Activated CD4-positive, alpha-beta T cell treated with anti-CD3 and anti-CD28 coated beads for 36 hours (primary cell): ENCODE results near the gene AMOTL1. TPM values are rescaled to one million over a fixed set of nuclear protein-coding genes. Genes with fewer than 3 reads are reported as not detected.
"Not testable (repeated sequence)": the region's sequence is repeated elsewhere in the genome, so short reads cannot be mapped to it uniquely, and the experiment has no call there.

Experiments
- ATAC-seq: fragments of 200-7000 bp; cut with Tn5 transposase; one replicate; pipeline ENCODE4 v1.10.0; 2021; ENCODE audit warnings: mild to moderate bottlenecking, moderate library complexity
- CTCF ChIA-PET: fragments of 350-600 bp; sonication (Branson Sonifier 250); formaldehyde crosslinking; loops from one replicate; lab custom pipeline; 2021; ENCODE audit warnings: antibody characterized with exemption; lab: Charles Lee
- POLR2A ChIA-PET: fragments of 350-600 bp; sonication (Branson Sonifier 250); formaldehyde crosslinking; loops from one replicate; lab custom pipeline; 2021; ENCODE audit warnings: antibody characterized with exemption, inconsistent platforms; lab: Charles Lee
- DNase-seq: peaks from one replicate; pipeline ENCODE4 v3.0.0-alpha.2; 2020
- H3K27ac Mint-ChIP-seq: one replicate; pipeline ENCODE4 v1.8.0; 2021; ENCODE audit warnings: mixed read lengths
- H3K27me3 Mint-ChIP-seq: one replicate; pipeline ENCODE4 v1.8.0; 2021; ENCODE audit warnings: mixed read lengths
- H3K36me3 Mint-ChIP-seq: one replicate; pipeline ENCODE4 v1.8.0; 2021; ENCODE audit warnings: low read depth, mixed read lengths
- H3K4me1 Mint-ChIP-seq: one replicate; pipeline ENCODE4 v1.8.0; 2021; ENCODE audit warnings: mixed read lengths
- H3K4me3 Mint-ChIP-seq: one replicate; pipeline ENCODE4 v1.8.0; 2021; ENCODE audit warnings: mild to moderate bottlenecking, moderate library complexity, mixed read lengths
- H3K9me3 Mint-ChIP-seq: one replicate; pipeline ENCODE4 v1.8.0; 2021; ENCODE audit warnings: low read depth, mixed read lengths
- intact Hi-C, 2 experiments: fragments of 100-400 bp; cut with DNase I in 1 of 2; cut with micrococcal nuclease in 1 of 2; formaldehyde crosslinking; loops; one replicate each; pipeline versions ENCODE4 v1.14.2 to v1.15.1; 2022 to 2024; cut with DNase I, micrococcal nuclease
- total RNA-seq, 2 experiments: library from RNA; stranded (reverse); gene quantifications; one replicate each; pipeline ENCODE4 v1.2.3, GENCODE V29; 2021

Gene AMOTL1
- total RNA-seq, 2 experiments from 2014 or later, result 1.8 to 2.3 TPM

DNA sequence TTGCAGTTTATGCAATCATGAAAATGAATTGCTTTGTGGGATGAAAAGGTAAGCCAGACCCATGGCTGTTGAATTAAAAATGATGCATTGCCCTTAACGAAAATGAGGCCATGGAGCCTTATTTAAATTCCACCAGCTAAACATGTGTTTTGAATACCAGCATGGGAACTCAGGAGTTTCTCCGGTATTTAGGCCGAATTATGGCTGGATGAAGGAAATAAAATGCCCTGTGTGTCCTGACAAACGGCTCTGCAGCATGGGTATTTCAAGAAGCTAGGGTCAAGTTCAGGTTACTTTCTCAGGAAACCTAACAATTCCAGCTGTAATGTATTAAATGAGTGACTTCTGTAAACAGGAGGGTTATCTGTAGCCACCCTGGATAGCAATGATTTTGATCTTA is 38.3 kb downstream of the AMOTL1 start:
- POLR2A ChIA-PET, result no interaction called here
- Mint-ChIP-seq H3K9me3 (no peaks in the 10 kb centered on the region), H3K4me1 (no peaks in the 10 kb centered on the region), H3K4me3 (no peak overlapping the region), H3K27ac (no peak overlapping the region), H3K27me3 (peaks cover 3% of the 10 kb centered on the region), H3K36me3 (no peaks in the 10 kb centered on the region)
- CTCF ChIA-PET, result interaction anchor here (0.8 to 1.0 kb wide), 2 partner anchors 14 to 17 kb away, joined by 4 to 5 read pairs; no protein-coding TSS in a partner anchor
- no peak for ATAC-seq
- DNase-seq, result no peak
- intact Hi-C loops, result no loop called here

- DNase-seq (no peak), ATAC-seq (no peak)
- no peak overlapping the region for H3K27ac Mint-ChIP-seq
- no peak overlapping the region for H3K4me3 Mint-ChIP-seq
- H3K4me1 Mint-ChIP-seq, result no peaks in the 10 kb centered on the region
- no peaks in the 10 kb centered on the region for H3K9me3 Mint-ChIP-seq
- H3K36me3 Mint-ChIP-seq, result no peaks in the 10 kb centered on the region
- intact Hi-C loops, result no loop called here
- peaks cover 3% of the 10 kb centered on the region for H3K27me3 Mint-ChIP-seq
- ChIA-PET POLR2A (no interaction called here), CTCF (interaction anchor here (0.9 to 1.3 kb wide), 3 partner anchors 8 to 89 kb away, joined by 3 to 5 read pairs (median 3); no protein-coding TSS in a partner anchor)
Observed at GRCh38 chr11:94809251-94809650, 41.1 kb downstream of the AMOTL1 start.

DNA sequence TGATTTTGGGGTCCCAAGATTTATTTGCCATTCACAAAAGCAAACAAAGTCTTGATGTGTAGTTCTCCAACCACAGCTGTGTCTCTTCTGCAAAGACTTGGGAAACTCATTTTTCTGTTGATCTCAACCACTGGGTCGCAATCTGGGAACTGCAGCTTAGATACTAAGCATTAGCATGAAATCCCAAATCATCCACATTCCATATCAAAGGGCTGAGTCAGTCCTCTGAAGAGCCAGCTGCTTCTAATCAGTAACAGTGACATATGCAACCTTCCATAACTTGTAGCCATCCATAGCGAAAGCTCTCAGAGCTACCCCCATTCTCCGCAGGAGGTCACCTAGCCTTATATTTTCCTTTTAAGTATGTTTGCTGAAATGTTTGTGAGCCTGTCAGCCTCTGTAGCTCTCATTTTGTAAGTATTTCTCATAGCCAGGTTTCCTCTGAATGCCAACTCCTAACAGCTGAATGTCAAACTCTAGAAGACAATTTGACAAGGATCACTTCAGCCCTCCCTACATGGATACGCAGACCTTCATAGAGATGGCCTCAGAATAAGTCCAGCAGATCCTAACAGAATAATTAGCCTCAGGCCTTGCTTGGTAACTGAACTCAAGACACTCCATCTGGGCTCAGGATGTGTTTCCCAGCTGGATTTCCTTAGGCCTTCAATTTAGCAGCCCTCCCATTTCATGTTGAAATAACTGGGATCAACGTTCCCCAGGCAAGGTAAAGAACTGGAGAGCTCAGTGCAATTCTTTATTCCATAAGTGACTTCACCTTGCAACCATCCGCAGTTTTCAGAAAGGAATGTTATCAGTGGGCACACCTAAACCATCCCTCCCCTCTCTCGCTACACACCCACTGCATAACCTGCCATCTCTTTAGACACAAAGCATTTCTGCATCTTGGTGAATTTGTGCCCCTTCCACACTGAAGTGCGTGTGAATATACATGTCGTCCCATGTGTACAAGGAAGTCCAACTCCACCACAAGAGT is 44.9 kb downstream of the AMOTL1 start:
- DNase-seq, POLR2A ChIA-PET: not testable (repeated sequence)

DNA sequence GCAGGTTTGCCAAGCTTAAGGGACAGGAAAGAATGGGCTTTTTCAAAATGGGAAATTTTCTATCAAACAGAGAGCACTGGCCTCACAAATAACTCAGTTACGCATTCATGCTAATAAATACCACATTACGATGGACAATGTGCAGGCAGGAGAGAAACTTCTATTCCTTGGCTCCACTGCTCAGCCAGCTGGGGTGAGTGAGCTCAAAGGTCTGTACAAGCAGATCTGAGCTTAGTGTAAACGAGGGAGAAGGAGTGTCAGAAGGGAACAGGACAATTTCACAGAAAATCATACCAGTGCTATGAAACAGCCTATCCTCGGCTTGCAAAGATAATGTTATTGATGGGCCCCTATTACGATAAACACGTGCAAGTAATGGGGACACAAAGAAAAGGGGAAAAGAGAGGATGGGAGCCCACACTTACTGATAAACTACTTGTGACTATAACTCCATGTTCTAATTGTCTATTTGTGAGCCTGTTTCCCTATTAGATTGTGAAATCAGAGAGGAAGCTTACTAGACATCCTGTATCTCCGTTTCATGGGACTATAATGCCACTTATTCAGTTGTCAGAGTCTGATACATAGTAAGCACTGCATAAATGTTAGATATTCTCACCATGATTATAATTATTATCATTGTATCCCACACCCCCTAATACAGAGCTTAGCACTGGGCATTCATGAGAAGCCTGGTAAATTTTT is 46.3 kb downstream of the AMOTL1 start:
- no peak overlapping the region for H3K27ac Mint-ChIP-seq
- intact Hi-C loops, result no loop called here
- H3K4me1 Mint-ChIP-seq, result no peaks in the 10 kb centered on the region
- CTCF ChIA-PET, result interaction anchor here (1.3 to 1.4 kb wide), 3 partner anchors 11 to 28 kb away, joined by 3 to 4 read pairs (median 4); no protein-coding TSS in a partner anchor
- H3K9me3 Mint-ChIP-seq, result peaks cover 3% of the 10 kb centered on the region
- ATAC-seq (no peak), DNase-seq (no peak)
- no peaks in the 10 kb centered on the region for H3K36me3 Mint-ChIP-seq
- H3K27me3 Mint-ChIP-seq, result peaks cover 3% of the 10 kb centered on the region
- POLR2A ChIA-PET, result no interaction called here
- H3K4me3 Mint-ChIP-seq, result no peak overlapping the region

More for the DNA sequence above, 44.9 kb downstream of the AMOTL1 start:
- H3K4me3 Mint-ChIP-seq, H3K9me3 Mint-ChIP-seq, ATAC-seq, H3K4me1 Mint-ChIP-seq, H3K27me3 Mint-ChIP-seq, H3K27ac Mint-ChIP-seq, intact Hi-C loops, H3K36me3 Mint-ChIP-seq: not testable (repeated sequence)
- CTCF ChIA-PET, result interaction anchor here (1.3 kb wide), 1 partner anchor 13 kb away, joined by 4 read pairs; no protein-coding TSS in a partner anchor

GRCh38 chr11:94815705-94816344 is 47.7 kb downstream of the AMOTL1 start:
- DNase-seq (no peak), ATAC-seq (no peak)
- H3K36me3 Mint-ChIP-seq, result no peaks in the 10 kb centered on the region
- no peak overlapping the region for H3K27ac Mint-ChIP-seq
- POLR2A ChIA-PET, result no interaction called here
- H3K4me3 Mint-ChIP-seq, result no peak overlapping the region
- intact Hi-C loops, result no loop called here
- CTCF ChIA-PET, result interaction anchor here (0.6 kb wide), 1 partner anchor 205 kb away, joined by 3 read pairs; no protein-coding TSS in a partner anchor
- no peaks in the 10 kb centered on the region for H3K4me1 Mint-ChIP-seq
- H3K9me3 Mint-ChIP-seq, result peaks cover 3% of the 10 kb centered on the region
- no peaks in the 10 kb centered on the region for H3K27me3 Mint-ChIP-seq

DNA sequence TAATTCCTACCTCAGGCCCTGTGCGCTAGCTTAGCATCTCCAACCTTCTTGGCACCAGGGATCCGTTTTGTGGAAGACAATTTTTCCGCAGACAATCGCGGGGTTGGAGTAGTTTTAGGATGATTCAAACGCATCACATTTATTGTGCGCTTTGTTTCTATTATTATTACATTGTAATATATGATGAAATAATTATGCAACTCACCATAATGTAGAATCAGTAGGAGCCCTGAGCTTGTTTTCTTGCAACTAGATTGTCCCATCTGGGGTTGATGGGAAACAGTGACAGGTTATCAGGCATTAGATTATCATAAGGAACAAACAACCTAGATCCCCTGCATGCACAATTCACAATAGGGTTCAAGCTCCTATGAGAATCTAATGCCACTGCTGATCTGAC is 52.3 kb downstream of the AMOTL1 start:
- DNase-seq (no peak), ATAC-seq (no peak)
- no peak overlapping the region for H3K4me3 Mint-ChIP-seq
- intact Hi-C loops, result no loop called here
- H3K9me3 Mint-ChIP-seq, result peaks cover 3% of the 10 kb centered on the region
- ChIA-PET POLR2A (no interaction called here), CTCF (interaction anchor here (0.8 to 1.3 kb wide), 3 partner anchors 14 to 34 kb away, joined by 3 to 5 read pairs (median 4); no protein-coding TSS in a partner anchor)
- H3K27ac Mint-ChIP-seq, result no peak overlapping the region
- no peaks in the 10 kb centered on the region for H3K27me3 Mint-ChIP-seq
- no peaks in the 10 kb centered on the region for H3K4me1 Mint-ChIP-seq
- no peaks in the 10 kb centered on the region for H3K36me3 Mint-ChIP-seq

DNA sequence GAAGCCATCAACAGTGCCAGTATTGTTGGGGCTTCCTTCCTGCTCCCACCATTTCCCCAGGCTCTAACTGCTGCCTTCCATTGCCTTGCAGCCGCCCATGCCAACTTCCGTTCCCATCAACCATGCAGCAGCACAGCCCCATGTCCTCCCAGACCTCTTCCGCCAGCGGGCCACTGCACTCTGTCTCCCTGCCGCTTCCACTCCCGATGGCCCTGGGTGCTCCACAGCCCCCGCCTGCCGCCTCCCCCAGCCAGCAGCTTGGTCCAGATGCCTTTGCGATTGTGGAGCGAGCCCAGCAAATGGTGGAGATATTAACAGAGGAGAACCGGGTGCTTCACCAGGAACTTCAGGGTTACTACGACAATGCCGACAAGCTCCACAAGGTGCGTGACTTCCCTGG is 53.3 kb downstream of the AMOTL1 start:
- Mint-ChIP-seq H3K4me1 (no peaks in the 10 kb centered on the region), H3K9me3 (no peaks in the 10 kb centered on the region), H3K27ac (no peak overlapping the region), H3K4me3 (no peak overlapping the region), H3K36me3 (no peaks in the 10 kb centered on the region), H3K27me3 (no peaks in the 10 kb centered on the region)
- ChIA-PET CTCF (no interaction called here), POLR2A (no interaction called here)
- no peak for ATAC-seq
- no peak for DNase-seq
- intact Hi-C loops, result no loop called here

- Mint-ChIP-seq H3K27me3 (no peaks in the 10 kb centered on the region), H3K4me1 (no peaks in the 10 kb centered on the region), H3K9me3 (no peaks in the 10 kb centered on the region), H3K36me3 (no peaks in the 10 kb centered on the region), H3K4me3 (no peak overlapping the region), H3K27ac (no peak overlapping the region)
- DNase-seq, result no peak
- no peak for ATAC-seq
- CTCF ChIA-PET, result no interaction called here
- intact Hi-C loops, result no loop called here
- POLR2A ChIA-PET, result no interaction called here
Observed at GRCh38 chr11:94822080-94822479, 53.9 kb downstream of the AMOTL1 start.

DNA sequence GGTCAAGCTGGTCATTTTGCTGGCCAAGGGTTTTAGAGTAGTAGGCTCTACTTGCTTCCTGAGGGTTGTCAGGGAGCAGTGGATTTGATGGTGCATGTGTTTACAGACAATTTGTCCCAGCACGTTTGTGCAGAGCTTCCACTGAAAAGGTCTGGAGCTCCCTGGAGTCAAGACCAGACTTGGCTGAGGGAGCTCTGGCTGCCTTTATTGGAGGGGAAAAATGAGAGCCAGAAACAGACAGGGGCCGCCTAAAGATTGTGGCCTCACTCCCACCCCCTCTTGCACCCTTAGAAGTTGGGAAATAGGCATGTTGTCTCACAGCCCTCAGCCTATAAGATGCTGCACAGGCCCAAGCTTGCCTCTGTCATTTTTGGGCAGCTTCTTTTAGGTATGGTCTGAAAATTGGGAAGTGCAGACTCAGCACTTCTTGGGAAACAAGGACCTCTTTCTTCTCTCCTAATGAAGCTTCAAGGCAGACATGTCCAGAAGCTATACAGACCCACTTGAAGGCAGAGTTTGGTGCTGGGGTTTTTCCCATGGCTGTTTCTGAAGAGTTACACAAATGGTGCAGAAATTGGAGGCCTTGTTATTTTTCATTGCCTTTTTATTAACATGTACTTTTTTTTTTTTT is 55.1 kb downstream of the AMOTL1 start:
- Mint-ChIP-seq H3K4me3 (no peak overlapping the region), H3K27me3 (no peaks in the 10 kb centered on the region), H3K36me3 (no peaks in the 10 kb centered on the region), H3K27ac (no peak overlapping the region), H3K4me1 (no peaks in the 10 kb centered on the region), H3K9me3 (no peaks in the 10 kb centered on the region)
- ChIA-PET CTCF (no interaction called here), POLR2A (no interaction called here)
- intact Hi-C loops, result no loop called here
- ATAC-seq (no peak), DNase-seq (no peak)

- Mint-ChIP-seq H3K27ac (no peak overlapping the region), H3K4me3 (no peak overlapping the region), H3K27me3 (no peaks in the 10 kb centered on the region), H3K36me3 (no peaks in the 10 kb centered on the region), H3K4me1 (no peaks in the 10 kb centered on the region), H3K9me3 (no peaks in the 10 kb centered on the region)
- DNase-seq (no peak), ATAC-seq (no peak)
- intact Hi-C loops, result no loop called here
- ChIA-PET CTCF (interaction anchor here (0.6 to 1.2 kb wide), 2 partner anchors 11 to 37 kb away, joined by 3 to 4 read pairs; no protein-coding TSS in a partner anchor), POLR2A (no interaction called here)
Observed at GRCh38 chr11:94825031-94825430, 56.9 kb downstream of the AMOTL1 start.

- CTCF ChIA-PET, result interaction anchor here (0.6 to 1.2 kb wide), 5 partner anchors 9 to 394 kb away, joined by 3 to 4 read pairs (median 4); no protein-coding TSS in a partner anchor
Observed at GRCh38 chr11:94825481-94825880, 57.3 kb downstream of the AMOTL1 start.

More at GRCh38 chr11:94825481-94825880, 57.3 kb downstream of the AMOTL1 start:
- Mint-ChIP-seq H3K9me3 (no peaks in the 10 kb centered on the region), H3K36me3 (no peaks in the 10 kb centered on the region), H3K4me3 (no peak overlapping the region), H3K27ac (no peak overlapping the region), H3K4me1 (no peaks in the 10 kb centered on the region), H3K27me3 (no peaks in the 10 kb centered on the region)
- DNase-seq, result no peak
- ATAC-seq, result no peak
- intact Hi-C loops, result no loop called here
- POLR2A ChIA-PET, result no interaction called here
